AML-193 (cell line): Measurements from ENCODE around the gene TTC27.
"Not testable (repeated sequence)": the region's sequence is repeated elsewhere in the genome, so short reads cannot be mapped to it uniquely, and the experiment has no call there.

Experiments
- DNase-seq, 2 experiments: peaks; one replicate each; lab custom pipeline; 2025; lab: John Stamatoyannopoulos, UW

TTC27 gene

GRCh38 chr2:32807662-32808061 is 179.8 kb downstream of the TTC27 start:
- DNase-seq: no peak

GRCh38 chr2:32810909-32811495 is 183.2 kb downstream of the TTC27 start:
- no peak for DNase-seq

GRCh38 chr2:32811696-32812095 is 183.8 kb downstream of the TTC27 start:
- no peak for DNase-seq

GRCh38 chr2:32812316-32812715 is 184.5 kb downstream of the TTC27 start:
- DNase-seq: no peak

GRCh38 chr2:32820088-32820487 is 192.2 kb downstream of the TTC27 start:
- no peak for DNase-seq

DNA sequence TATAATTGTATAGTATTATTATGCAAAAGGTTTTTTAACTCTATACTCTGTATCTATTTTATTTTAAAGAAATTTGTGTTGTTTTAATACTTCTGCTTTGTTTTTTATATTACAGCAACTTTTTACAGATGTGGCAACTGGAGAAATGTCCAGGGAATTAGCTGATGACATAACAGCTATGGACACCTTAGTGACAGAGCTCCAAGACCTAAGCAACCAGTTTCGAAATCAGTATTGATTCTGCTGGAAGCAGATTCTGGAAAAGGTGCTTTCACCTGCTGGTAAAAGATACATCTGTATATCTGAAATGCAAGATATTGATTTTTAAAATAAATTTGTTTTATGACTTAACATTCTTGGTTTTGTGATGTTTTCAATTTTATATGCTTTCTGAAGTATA is 192.9 kb downstream of the TTC27 start:
- no peak for DNase-seq

GRCh38 chr2:32824070-32824809 is 196.4 kb downstream of the TTC27 start:
- DNase-seq: no peak

DNA sequence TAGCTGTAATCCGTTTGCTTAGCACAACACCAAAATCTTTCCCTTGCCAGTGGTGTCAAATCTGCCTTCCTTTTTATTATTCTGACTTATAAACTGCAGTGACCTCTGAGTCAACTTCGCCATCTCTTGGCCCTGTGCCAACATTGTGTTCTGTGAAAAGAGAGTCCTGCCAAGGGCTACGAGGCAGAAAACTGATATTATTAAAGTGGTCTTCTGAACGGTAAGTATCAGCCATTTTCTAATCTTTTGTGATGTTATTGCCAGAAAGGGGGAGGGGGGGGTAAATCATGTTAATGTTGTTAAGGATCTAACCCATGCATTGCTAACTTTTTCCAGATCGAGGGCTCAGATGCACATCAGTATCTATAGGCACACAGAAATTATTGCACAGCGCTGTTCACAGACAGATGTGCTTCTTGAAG is 197.5 kb downstream of the TTC27 start:
- no peak for DNase-seq

GRCh38 chr2:32830196-32830595 is 202.3 kb downstream of the TTC27 start:
- DNase-seq: no peak

DNA sequence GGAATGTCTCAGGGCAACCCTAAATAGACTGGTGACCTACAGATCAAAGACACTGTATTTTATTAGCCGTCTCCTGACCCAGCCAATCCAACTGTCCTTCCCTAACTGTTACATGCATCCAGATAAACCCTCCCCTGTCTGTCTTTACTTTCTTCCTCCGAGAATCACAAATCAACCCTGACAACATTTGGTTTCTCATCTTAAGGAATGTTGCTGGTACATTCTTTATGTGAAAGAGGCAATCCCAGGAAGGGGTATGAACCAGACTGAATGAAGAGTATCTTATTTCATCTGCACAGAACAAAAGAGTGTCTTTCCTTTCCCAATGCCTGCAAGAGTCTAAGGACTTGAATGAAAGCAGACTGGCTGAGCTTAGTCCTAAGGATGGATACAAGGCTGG is 205.0 kb downstream of the TTC27 start:
- no peak for DNase-seq

DNA sequence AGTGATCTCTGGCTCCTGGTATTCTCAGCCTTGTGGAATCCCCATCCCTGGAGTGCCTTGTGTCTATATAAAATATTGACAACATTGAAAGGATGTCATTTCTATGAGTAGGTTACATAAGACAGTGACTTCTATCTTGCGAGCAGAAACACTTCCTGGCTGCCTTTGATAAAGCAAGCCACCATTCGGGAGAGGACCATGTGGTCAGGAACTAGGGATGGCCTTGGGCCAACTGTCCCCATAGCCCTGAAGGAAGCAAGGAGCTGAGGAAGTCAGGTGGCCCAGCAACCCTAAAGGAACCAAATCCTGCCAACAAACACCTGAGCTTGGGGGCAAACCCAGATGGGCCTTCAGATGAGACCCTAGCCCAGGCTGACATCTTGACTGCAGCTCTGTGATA is 205.9 kb downstream of the TTC27 start:
- DNase-seq: no peak

DNA sequence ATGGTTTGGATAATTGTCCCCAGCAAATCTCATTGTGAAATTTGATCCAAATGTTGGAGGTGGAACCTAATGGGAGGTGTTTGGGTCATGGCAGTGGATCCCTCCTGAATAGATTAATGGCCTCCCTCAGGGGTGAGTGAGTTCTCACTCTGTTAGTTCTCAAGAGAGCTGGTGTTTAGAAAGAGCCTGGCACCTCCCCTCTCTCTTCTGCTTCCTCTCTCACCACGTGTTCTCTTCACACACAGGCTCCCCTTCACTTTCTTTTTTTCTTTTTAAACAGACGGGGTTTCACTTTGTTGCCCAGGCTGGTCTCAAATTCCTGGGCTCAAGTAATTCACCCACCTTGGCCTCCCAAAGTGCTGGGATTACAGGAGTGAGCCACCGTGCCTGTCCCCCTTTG is 207.3 kb downstream of the TTC27 start:
- DNase-seq: no peak

- no peak for DNase-seq
Measured at GRCh38 chr2:32836933-32837332, 209.1 kb downstream of the TTC27 start.

DNA sequence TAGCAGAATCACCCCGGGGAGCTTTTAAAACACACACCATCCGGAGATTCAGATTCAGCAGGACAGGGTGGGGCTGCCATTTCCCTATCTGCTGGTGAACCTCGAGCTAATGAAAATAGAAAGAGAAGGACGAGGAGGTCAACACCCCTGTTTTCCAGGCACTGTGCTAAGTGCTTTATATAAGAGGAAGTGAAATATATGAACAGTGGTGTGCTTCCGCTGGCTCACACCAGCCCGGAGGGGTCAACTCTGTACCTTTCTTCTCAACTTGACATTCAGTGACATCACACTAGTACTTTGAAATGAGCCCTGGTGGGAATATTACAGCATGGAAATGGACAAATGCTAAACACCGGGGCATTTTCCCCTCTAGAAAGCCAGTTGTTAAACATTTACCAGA is 210.6 kb downstream of the TTC27 start:
- no peak for DNase-seq

DNA sequence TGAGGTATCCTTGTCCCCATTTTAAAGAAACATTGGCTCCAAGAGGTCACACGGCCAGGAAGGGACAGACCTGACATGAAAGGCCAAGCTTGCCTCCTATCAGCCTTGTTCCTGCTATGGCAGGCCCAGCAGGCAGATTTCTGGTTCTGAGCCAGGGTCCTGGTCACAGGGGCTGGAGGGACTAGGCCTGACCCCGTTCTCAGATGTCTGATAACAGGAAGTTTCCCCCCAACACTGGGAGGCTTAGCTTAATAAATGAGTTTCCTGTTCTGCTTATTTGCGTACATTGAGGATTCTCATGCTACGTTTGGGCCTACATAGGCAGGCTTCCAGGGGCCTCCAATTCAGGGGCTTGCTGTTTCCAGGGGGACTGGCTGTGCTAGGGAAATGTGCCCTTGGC is 211.1 kb downstream of the TTC27 start:
- DNase-seq: no peak

GRCh38 chr2:32841931-32842898 is 214.4 kb downstream of the TTC27 start:
- DNase-seq: no peak

DNA sequence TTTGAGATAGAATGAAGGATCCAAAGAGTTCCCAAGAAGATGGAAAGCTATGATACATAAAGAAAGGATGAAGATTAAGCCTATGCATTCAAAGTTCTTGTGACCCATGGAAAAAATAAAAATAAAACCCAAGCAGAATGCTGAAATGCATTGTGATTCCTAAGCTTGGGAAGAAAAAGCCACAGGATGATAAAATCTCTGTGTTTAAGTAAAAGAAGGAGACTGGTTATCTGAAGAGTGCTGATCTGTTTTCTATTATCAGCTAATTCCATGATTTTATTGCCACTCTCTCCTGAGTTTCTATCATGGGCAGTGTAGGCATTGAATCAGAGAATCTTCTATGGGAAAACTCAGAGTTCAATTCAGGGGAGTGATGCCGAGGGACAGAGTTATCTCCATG is 215.8 kb downstream of the TTC27 start:
- DNase-seq: no peak

DNA sequence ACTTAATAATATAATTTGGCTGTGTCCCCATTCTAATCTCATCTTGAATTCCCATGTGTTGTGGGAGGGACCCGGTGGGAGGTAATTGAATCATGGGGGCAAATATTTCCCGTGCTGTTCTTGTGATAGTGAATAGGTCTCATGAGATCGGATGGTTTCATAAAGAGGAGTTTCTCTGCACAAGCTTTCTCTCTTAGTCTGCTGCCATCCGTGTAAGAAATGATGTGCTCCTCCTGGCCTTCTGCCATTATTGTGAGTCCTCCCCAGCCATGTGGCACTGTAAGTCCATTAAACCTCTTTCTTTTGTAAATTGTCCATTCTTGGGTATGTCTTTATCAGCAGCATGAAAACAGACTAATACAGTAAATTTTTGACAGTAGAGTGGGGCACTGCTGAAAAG is 216.4 kb downstream of the TTC27 start:
- DNase-seq: no peak

DNA sequence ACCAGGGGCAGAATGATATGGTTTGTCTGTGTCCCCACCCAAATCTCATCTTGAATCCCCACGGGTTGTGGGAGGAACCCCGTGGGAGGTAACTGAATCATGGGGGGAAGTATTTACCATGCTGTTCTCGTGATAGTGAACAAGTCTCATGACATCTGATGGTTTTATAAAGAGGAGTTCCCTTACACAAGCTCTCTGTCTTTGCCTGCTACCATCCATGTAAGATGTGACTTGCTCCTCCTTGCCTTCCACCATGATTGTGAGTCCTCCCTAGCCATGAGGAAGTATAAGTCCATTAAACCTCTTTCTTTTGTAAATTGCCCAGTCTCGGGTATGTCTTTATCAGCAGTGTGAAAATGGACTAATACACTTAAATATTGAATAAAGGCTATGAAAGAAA is 218.4 kb downstream of the TTC27 start:
- not testable (repeated sequence) for DNase-seq

- no peak for DNase-seq
Measured at GRCh38 chr2:32847734-32848133, 219.9 kb downstream of the TTC27 start.

GRCh38 chr2:32849456-32850194 is 221.8 kb downstream of the TTC27 start:
- no peak for DNase-seq
